ENCODE data around the gene TBX10.
"Not testable (repeated sequence)": the region's sequence is repeated elsewhere in the genome, so short reads cannot be mapped to it uniquely, and the experiment has no call there.

TBX10 gene

DNA sequence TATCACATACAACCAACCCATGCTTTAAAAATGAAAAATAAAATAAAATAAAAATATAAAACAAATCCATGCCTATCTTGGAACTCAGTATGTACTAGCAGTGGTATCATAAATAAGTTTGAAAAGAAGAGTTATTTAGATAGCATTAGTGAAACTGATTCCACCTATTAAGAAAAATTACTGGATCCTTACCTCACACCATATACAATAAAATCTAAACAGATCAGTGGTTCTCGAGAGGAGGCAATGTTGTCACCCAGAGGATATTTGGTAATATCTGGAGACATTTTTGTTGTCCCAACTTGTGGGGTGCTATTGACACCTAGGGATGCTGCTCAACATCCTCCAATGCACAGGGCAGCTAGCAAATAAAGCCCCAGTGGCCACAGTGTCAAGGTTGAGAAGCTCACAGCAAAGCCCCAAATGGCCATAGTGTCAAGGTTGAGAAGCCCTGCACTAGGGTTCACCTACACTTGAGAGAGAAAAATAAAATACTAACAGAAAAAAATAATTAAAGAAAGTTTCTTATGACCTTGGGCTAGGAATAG lies 42.7 kb downstream of the TBX10 start:
- DNase-seq = no peak

DNA sequence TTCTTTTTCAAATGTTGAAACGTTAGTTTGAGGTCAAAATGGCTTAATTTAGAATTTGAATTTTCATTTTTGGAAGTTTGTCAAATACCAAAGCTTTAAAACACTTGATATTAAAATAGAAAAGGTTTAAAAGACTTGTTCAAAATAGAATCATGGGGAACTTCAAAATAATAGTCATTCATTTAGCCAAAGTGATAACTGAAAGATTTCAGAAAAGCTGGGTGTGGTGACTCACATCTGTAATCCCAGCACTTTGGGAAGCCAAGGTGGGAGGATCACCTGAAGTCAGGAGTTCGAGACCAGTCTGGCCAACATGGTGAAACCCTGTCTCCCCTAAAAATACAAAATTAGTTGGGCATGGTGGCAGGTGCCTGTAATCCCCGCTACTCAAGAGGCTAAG lies 45.1 kb downstream of the TBX10 start:
- no peak for DNase-seq

DNA sequence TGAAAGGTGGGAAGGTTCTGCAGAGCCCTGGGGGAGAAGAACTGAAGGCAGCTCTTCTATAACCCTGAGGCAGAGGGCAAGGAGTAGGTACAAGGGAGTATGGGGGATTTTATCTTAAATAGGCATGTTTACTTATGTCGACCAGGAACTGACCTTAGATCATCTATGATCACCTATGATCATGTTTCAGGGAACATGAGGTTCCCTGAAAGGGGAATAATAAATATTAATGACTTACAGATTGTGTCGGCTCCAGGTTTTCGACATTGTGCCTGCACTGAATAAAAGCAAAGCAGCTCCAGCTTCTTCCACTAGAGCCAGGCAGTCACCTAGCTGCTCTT lies 46.0 kb downstream of the TBX10 start:
- DNase-seq = no peak

DNA sequence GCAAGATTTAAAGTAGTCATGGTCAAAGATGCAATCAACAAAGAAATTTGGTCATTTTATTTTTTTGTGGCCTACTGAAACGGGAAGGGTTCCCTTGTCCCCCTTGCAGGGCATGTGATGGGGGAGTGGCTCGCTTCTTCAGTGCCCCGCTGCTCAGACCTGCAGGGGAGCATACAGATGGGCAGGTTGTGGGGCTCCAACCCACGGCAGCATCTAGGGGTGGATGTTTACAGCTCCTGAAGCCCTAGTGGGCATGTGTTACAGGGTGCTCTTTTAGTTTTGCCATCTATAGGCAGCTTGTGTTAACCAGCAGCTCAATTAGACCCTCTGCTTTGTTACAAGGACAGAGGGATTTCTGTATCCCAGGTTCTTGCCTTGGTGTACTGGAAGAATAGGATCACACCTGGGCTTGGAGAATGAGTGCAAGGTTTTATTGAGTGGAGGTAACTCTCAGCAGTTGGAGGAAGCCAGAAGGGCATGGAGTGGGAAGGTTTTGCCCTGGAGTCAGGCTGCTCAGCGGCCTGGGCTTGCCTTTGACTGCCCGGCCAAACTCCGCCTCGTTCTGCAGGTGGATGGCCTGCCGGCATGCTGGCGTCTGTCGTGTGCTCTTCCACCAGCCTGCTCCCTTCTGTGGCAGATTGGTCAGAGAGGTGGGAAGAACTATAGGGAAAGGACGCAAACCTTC lies 46.5 kb downstream of the TBX10 start:
- no peak for DNase-seq

DNA sequence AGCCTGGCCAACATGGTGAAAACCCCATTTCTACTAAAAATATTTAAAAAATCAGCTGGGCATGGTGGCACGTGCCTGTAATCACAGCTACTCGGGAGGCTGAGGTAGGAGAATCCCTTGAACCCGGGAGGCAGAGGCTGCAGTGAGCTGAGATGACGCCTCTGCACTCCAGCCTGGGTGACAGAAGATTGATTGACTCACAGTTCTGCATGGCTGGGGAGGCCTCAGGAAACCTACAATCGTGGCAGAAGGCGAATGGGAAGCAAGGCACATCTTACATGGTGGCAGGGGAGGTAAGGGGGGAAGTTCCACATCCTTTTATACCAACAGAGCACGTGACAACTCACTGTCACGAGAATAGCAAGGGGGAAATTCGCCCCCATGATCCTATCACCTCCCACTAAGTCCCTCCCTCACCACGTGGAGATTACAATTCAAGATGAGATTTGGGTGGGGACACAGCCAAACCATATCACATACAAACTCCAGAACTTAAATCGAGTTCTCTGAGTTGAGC lies 50.6 kb downstream of the TBX10 start:
- DNase-seq = not testable (repeated sequence)

DNA sequence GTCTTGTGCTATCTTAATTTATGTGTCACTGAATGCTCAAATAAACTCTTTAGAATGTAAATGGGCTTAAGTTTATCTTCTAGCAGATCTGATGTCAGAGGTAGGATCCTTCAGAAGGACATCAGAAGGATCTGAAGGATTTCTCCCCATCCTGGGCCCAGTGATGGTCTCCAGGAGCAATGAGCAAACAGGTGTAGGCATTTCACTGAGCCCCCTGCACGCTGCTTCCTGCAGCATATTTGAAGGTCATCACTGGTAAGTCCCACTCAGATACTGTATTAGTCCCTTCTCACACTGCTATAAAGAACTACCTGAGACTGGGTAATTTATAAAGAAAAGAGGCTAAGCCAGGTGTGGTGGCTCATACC lies 51.4 kb downstream of the TBX10 start:
- DNase-seq = no peak

DNA sequence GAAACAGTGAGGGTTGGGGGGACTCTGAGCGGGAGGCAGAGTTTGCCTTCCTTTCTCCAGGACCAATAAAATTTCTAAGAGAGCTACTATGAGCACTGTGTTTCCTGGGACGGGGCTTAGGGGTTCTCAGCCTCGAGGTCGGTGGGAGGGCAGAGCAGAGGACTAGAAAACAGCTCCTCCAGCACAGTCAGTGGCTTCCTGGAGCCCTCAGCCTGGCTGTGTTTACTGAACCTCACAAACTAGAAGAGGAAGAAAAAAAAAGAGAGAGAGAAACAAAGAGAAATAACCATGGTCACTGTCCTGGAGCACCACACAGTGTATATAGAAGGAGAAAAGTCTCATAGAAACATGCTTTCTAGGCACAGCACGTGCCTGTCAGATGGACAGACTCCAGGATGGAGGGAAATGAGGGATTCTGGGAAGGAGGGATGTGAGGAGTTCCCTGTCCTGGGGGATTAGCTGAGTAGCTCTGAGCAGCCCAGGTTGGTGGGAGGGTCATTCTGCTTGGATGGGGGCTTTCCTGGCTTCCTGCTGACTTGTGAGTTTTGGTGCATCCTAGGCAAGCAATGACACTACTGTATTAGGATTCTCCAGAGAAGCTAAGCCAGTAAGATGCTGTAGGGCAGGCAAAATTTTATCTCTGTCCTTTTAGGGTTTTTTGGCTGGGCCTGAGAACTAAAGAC lies 52.9 kb downstream of the TBX10 start:
- DNase-seq = no peak

DNA sequence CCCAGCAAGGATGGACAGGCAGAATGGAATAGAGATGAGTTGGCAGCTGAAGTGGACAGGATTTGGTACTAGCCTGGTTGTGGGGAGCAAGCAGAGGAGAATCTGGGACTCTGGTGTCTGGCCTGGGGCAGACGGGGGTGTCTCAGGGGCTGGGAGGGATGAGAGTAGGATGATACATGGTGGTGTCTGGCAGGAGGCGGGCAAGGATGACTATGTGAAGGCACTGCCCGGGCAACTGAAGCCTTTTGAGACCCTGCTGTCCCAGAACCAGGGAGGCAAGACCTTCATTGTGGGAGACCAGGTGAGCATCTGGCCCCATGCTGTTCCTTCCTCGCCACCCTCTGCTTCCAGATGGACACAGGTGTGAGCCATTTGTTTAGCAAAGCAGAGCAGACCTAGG lies 53.7 kb downstream of the TBX10 start:
- DNase-seq = no peak

DNA sequence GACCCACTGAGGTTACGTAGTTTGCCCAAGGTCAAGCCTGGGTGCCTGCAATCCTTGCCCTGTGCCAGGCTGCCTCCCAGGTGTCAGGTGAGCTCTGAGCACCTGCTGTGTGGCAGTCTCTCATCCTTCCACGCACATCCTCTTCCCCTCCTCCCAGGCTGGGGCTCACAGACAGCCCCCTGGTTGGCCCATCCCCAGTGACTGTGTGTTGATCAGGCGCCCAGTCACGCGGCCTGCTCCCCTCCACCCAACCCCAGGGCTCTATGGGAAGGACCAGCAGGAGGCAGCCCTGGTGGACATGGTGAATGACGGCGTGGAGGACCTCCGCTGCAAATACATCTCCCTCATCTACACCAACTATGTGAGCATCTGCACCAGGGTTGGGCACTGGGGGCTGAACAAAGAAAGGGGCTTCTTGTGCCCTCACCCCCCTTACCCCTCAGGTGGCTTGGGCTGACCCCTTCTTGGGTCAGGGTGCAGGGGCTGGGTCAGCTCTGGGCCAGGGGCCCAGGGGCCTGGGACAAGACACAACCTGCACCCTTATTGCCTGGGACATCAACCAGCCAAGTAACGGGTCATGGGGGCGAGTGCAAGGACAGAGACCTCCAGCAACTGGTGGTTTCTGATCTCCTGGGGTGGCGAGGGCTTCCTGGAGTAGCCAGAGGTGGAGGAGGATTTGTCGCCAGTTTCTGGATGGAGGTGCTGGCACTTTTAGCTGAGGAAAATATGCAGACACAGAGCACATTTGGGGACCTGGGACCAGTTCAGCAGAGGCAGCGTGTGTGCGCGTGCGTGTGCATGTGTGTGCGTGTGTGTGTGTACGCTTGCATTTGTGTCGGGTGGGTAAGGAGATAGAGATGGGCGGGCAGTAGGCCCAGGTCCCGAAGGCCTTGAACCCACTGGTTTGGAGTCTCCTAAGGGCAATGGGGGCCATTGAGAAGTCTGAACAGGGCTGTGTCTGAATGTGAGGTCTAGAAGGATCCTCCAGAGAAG lies 54.4 kb downstream of the TBX10 start:
- DNase-seq = no peak

DNA sequence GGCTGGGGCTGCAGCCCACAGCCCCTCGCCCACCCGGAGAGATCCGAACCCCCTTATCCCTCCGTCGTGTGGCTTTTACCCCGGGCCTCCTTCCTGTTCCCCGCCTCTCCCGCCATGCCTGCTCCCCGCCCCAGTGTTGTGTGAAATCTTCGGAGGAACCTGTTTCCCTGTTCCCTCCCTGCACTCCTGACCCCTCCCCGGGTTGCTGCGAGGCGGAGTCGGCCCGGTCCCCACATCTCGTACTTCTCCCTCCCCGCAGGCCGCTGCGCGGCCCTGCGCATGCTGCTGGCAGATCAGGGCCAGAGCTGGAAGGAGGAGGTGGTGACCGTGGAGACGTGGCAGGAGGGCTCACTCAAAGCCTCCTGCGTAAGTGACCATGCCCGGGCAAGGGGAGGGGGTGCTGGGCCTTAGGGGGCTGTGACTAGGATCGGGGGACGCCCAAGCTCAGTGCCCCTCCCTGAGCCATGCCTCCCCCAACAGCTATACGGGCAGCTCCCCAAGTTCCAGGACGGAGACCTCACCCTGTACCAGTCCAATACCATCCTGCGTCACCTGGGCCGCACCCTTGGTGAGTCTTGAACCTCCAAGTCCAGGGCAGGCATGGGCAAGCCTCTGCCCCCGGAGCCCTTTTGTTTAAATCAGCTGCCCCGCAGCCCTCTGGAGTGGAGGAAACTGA lies 55.2 kb downstream of the TBX10 start:
- DNase-seq = no peak

DNA sequence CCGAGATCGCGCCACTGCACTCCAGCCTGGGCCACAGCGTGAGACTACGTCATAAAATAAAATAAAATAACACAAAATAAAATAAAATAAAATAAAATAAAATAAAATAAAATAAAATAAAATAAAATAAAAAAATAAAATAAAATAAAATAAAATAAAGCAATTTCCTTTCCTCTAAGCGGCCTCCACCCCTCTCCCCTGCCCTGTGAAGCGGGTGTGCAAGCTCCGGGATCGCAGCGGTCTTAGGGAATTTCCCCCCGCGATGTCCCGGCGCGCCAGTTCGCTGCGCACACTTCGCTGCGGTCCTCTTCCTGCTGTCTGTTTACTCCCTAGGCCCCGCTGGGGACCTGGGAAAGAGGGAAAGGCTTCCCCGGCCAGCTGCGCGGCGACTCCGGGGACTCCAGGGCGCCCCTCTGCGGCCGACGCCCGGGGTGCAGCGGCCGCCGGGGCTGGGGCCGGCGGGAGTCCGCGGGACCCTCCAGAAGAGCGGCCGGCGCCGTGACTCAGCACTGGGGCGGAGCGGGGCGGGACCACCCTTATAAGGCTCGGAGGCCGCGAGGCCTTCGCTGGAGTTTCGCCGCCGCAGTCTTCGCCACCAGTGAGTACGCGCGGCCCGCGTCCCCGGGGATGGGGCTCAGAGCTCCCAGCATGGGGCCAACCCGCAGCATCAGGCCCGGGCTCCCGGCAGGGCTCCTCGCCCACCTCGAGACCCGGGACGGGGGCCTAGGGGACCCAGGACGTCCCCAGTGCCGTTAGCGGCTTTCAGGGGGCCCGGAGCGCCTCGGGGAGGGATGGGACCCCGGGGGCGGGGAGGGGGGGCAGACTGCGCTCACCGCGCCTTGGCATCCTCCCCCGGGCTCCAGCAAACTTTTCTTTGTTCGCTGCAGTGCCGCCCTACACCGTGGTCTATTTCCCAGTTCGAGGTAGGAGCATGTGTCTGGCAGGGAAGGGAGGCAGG lies 56.0 kb downstream of the TBX10 start, which contains the start of gene GSTP1:
Gene GSTP1, plus strand, starts transcription at position 566 of the 958 bp plus-strand sequence. Its CDS starts 32 bp downstream, at position 598.
- DNase-seq = no peak

DNA sequence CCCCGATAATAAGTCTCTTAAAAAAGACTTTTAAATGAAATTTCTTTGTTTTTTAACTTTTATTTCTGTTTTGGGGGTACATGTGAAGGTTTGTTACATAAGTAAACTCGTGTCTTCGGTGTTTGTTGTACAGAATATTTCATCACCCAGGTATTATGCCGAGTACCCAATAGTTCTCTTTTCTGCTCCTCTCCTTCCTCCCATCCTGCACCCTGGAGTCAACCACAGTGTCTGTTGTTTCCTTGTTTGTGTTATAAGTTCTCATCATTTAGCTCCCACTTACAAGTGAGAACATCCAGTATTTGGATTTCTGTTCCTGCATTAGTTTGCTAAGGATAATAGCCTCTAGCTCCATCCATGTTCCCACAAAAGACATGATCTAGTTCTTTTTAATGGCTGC lies 57.6 kb downstream of the TBX10 start:
- no peak for DNase-seq

DNA sequence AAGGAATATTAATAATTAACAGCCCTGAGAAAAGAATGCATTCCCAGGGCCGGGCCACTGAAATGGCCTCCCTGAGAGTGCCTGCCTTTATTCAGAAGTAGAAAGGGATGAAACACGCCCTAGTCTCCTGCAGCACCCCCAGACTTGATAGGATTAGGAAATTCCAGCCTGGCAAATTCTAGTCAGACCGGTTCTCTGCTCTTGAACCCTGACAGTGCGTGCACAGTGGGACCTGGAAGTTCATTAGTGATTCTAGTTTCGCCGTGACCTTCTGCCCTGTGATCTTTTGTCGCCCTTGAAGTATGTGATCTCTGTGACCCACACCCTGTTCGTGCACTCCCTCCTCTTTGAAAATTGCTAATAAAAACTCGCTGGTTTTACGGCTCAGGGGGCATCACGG lies 58.1 kb downstream of the TBX10 start:
- DNase-seq = no peak

Data from COR-L47 (cell line).